HL-60 (cell line): Measurements from ENCODE around the gene ZNF716.

Experiments used
- DNase-seq, 2 experiments: peaks; one replicate each; pipeline ENCODE4 v3.0.0-alpha.2; 2010 to 2020; ENCODE audit warnings: low read depth in 1 of 2, low spot score in 1 of 2
- H3K27ac ChIP-seq: fragments of 250-450 bp; sonication (Bioruptor Pico); replicated peaks from 2 replicates; pipeline ENCODE4 v1.5.1; 2020; ENCODE audit warnings: mild to moderate bottlenecking, moderate library complexity
- H3K27me3 ChIP-seq: fragments of 250-450 bp; sonication (Bioruptor Pico); 2 replicates; pipeline ENCODE4 v1.5.1; 2021; ENCODE audit warnings: mild to moderate bottlenecking, moderate library complexity; ENCODE audit not compliant: insufficient read depth, poor library complexity, severe bottlenecking
- H3K4me3 ChIP-seq: replicated peaks from 2 replicates; pipeline ENCODE4 v1.5.1; 2011; ENCODE audit warnings: mild to moderate bottlenecking, control low read depth, low read length; ENCODE audit not compliant: insufficient read depth
- GABPA ChIP-seq: IDR thresholded peaks from 2 replicates; pipeline ENCODE4 v1.6.1; 2012; ENCODE audit warnings: low read depth
- POLR2AphosphoS5 ChIP-seq: IDR thresholded peaks from 2 replicates; pipeline ENCODE4 v1.6.1; 2012; ENCODE audit warnings: low read depth
- SPI1 ChIP-seq: IDR thresholded peaks from 2 replicates; pipeline ENCODE4 v1.6.1; 2012; ENCODE audit warnings: low read depth, mild to moderate bottlenecking, borderline replicate concordance
- TF ChIP-seq, protein P1 (sequence below): IDR thresholded peaks from one replicate; pipeline ENCODE4 v1.5.1; 2011; ENCODE audit warnings: low read length, control low read depth, inconsistent platforms; ENCODE audit not compliant: insufficient read depth
- TF ChIP-seq, protein P2 (sequence below): IDR thresholded peaks from 2 replicates; pipeline ENCODE4 v1.6.1; 2012; ENCODE audit warnings: low read depth; ENCODE audit not compliant: insufficient replicate concordance

The ZNF716 gene

DNA sequence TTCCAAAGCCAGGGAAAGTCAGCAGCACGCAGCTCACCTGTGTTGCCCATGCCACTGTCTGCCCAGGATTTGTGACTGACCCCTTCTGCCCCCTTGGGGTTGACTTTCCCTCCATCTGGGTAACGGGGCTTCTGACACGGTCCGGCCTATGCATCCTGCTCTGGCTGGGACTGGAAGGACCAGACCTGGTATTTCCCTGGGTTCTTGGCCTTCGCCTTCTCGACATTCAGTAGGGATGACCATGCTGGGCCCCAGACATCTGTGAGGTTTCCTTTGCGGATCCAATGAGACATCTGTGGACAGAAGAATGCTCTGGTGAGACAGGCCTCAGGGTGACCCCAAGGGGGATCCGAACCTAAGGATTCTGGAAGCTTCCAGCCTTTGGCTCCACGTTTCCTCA, 34.2 kb upstream of the ZNF716 start:
- H3K27me3 ChIP-seq, result no peaks in the 10 kb centered on the region
- no peak for DNase-seq
- no peak overlapping the region for H3K4me3 ChIP-seq
- TF ChIP-seq, protein P1, sequence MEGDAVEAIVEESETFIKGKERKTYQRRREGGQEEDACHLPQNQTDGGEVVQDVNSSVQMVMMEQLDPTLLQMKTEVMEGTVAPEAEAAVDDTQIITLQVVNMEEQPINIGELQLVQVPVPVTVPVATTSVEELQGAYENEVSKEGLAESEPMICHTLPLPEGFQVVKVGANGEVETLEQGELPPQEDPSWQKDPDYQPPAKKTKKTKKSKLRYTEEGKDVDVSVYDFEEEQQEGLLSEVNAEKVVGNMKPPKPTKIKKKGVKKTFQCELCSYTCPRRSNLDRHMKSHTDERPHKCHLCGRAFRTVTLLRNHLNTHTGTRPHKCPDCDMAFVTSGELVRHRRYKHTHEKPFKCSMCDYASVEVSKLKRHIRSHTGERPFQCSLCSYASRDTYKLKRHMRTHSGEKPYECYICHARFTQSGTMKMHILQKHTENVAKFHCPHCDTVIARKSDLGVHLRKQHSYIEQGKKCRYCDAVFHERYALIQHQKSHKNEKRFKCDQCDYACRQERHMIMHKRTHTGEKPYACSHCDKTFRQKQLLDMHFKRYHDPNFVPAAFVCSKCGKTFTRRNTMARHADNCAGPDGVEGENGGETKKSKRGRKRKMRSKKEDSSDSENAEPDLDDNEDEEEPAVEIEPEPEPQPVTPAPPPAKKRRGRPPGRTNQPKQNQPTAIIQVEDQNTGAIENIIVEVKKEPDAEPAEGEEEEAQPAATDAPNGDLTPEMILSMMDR, result no peak
- TF ChIP-seq POLR2AphosphoS5, result no peak
- no peak for TF ChIP-seq GABPA
- TF ChIP-seq, protein P2, sequence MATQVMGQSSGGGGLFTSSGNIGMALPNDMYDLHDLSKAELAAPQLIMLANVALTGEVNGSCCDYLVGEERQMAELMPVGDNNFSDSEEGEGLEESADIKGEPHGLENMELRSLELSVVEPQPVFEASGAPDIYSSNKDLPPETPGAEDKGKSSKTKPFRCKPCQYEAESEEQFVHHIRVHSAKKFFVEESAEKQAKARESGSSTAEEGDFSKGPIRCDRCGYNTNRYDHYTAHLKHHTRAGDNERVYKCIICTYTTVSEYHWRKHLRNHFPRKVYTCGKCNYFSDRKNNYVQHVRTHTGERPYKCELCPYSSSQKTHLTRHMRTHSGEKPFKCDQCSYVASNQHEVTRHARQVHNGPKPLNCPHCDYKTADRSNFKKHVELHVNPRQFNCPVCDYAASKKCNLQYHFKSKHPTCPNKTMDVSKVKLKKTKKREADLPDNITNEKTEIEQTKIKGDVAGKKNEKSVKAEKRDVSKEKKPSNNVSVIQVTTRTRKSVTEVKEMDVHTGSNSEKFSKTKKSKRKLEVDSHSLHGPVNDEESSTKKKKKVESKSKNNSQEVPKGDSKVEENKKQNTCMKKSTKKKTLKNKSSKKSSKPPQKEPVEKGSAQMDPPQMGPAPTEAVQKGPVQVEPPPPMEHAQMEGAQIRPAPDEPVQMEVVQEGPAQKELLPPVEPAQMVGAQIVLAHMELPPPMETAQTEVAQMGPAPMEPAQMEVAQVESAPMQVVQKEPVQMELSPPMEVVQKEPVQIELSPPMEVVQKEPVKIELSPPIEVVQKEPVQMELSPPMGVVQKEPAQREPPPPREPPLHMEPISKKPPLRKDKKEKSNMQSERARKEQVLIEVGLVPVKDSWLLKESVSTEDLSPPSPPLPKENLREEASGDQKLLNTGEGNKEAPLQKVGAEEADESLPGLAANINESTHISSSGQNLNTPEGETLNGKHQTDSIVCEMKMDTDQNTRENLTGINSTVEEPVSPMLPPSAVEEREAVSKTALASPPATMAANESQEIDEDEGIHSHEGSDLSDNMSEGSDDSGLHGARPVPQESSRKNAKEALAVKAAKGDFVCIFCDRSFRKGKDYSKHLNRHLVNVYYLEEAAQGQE, result no peak
- no peak for TF ChIP-seq SPI1
- H3K27ac ChIP-seq, result no peak overlapping the region

DNA sequence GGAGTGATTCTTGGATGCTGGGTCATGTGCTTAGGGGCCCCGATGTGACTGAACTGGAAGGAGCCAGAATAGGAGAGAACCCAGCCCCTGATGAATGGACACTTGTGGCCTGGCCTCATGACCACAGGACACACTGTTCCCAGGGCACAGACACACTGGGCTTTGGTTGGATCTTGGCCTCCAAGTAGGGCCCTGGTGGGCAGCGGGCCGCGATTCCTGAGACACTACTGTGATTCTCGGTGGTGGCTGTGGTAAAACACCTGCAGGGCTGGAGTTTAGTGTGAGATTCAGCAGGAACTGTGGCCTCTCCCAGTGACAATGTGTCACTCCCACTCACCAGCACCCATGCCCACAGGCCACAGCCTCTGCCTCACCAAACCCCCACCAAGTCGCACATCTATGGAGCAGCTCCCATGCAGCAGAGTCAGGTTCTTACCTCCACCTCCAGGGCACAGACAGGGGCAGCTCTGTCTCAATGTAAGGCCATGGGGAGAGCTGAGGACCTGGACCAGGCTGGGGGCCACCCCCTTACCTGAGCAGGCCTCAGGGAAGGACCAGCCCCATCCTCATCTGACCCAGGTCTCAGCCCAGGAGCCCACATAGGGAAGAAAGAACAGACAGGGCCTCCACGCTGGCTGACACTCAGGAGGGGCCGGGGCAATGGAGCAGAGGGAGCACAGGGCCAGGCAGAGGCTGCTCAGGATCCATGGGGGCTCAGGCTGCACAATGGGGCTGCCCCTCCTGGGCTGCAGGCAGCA, 33.2 kb upstream of the ZNF716 start:
- no peak overlapping the region for H3K4me3 ChIP-seq
- TF ChIP-seq GABPA (no peak), SPI1 (no peak), POLR2AphosphoS5 (no peak)
- TF ChIP-seq, protein P1, result no peak
- TF ChIP-seq, protein P2, result no peak
- no peak overlapping the region for H3K27ac ChIP-seq
- DNase-seq, result no peak
- no peaks in the 10 kb centered on the region for H3K27me3 ChIP-seq

DNA sequence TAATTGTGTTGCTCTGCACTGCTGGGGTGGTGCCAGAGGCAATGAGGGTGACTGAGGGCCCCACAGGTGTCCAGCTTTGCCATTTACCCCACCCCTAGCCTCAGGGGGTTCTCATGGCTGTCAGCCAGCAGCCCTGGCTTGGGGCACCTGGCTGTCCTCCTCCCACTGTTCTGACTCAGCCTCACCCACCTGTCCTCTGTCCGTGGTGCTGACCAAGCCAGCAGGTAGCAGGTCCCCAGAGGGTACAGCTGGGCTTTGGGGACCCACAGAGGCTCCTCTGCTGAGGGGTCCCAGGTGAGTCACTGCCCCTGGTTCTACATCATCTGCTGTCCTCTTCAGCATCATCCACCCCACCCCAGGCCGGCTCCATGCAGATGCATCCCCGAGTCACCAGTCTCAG, 32.2 kb upstream of the ZNF716 start:
- no peak overlapping the region for H3K27ac ChIP-seq
- no peak overlapping the region for H3K4me3 ChIP-seq
- no peaks in the 10 kb centered on the region for H3K27me3 ChIP-seq
- TF ChIP-seq GABPA (no peak), POLR2AphosphoS5 (no peak), SPI1 (no peak)
- TF ChIP-seq, protein P1, result no peak
- TF ChIP-seq, protein P2, result peak; percentile 79
- no peak for DNase-seq
